ENCODE measurements around the gene SMG1.
A peak's percentile ranks its signal among the peaks of the same experiment; 100 is the strongest.
"Not testable (repeated sequence)": the region's sequence is repeated elsewhere in the genome, so short reads cannot be mapped to it uniquely, and the experiment has no call there.

The SMG1 gene

GRCh38 chr16:18925986-18926865, at the start of gene SMG1:
Gene SMG1 (minus strand): TSS chr16:18926408. CDS start chr16:18926041, 367 bp downstream.
- DNase-seq = peak; percentile 86

GRCh38 chr16:18975109-18975508, 48.9 kb upstream of the SMG1 start:
- no peak for DNase-seq

- no peak for DNase-seq
Measured at GRCh38 chr16:18969855-18970240, 43.6 kb upstream of the SMG1 start.

- DNase-seq = peak; percentile 32
Measured at GRCh38 chr16:18969050-18969854, 43.0 kb upstream of the SMG1 start.

GRCh38 chr16:18966791-18967190, 40.6 kb upstream of the SMG1 start:
- DNase-seq = no peak

GRCh38 chr16:18965555-18965954, 39.3 kb upstream of the SMG1 start:
- no peak for DNase-seq

- no peak for DNase-seq
Measured at GRCh38 chr16:18959031-18959505, 32.9 kb upstream of the SMG1 start.

- no peak for DNase-seq
Measured at GRCh38 chr16:18958621-18959029, 32.4 kb upstream of the SMG1 start.

- not testable (repeated sequence) for DNase-seq
Measured at GRCh38 chr16:18956658-18957241, 30.5 kb upstream of the SMG1 start.

GRCh38 chr16:18955874-18956580, 29.8 kb upstream of the SMG1 start:
- DNase-seq = peak; percentile 11

- no peak for DNase-seq
Measured at GRCh38 chr16:18953547-18953946, 27.3 kb upstream of the SMG1 start.

- DNase-seq = no peak
Measured at GRCh38 chr16:18950469-18951185, 24.4 kb upstream of the SMG1 start.

- no peak for DNase-seq
Measured at GRCh38 chr16:18948372-18949020, 22.3 kb upstream of the SMG1 start.

- DNase-seq = no peak
Measured at GRCh38 chr16:18945233-18945632, 19.0 kb upstream of the SMG1 start.

- DNase-seq = no peak
Measured at GRCh38 chr16:18943414-18943813, 17.2 kb upstream of the SMG1 start.

GRCh38 chr16:18942061-18942460, 15.9 kb upstream of the SMG1 start:
- no peak for DNase-seq

- no peak for DNase-seq
Measured at GRCh38 chr16:18941471-18941870, 15.3 kb upstream of the SMG1 start.

- DNase-seq = no peak
Measured at GRCh38 chr16:18938986-18939385, 12.8 kb upstream of the SMG1 start.

- no peak for DNase-seq
Measured at GRCh38 chr16:18937390-18937789, 11.2 kb upstream of the SMG1 start.

- DNase-seq = no peak
Measured at GRCh38 chr16:18936727-18937340, 10.6 kb upstream of the SMG1 start.

GRCh38 chr16:18933501-18933900, 7.3 kb upstream of the SMG1 start:
- no peak for DNase-seq
